ENCODE data around the gene RAD50.

RAD50 gene

DNA sequence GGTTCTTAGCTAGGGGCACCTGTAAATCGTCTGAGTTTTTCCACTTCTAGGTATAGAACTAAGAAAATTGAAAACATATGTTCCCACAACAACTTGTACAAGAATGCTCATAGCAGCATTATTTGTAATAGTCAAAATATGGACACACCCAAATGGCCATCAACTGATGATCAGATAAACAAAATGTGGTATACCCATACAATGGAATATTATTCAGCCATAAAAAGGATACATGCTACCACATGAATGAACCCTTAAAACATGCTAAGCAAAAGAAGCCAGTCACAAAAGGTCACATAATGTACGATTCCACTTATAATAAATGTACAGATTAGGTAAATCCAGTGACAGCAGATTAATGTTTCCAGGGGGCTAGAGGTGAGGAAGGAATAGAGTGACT, 55.2 kb downstream of the RAD50 start:
- H3K79me2 ChIP-seq (ENCODE audit: control insufficient read depth, insufficient read depth, low read length, poor library complexity) = no peaks in the 10 kb centered on the region
- H3K4ac ChIP-seq (ENCODE audit: low read depth, low read length) = no peak overlapping the region
- H3K4me3 ChIP-seq (ENCODE audit: low read depth, low read length) = no peak overlapping the region
- H3K4me2 ChIP-seq (ENCODE audit: low read length) = no peak overlapping the region
- H3K18ac ChIP-seq (ENCODE audit: low read length) = no peak overlapping the region
- H3K9ac ChIP-seq (ENCODE audit: low read length) = no peak overlapping the region
- no peak for DNase-seq
- H4K12ac ChIP-seq (ENCODE audit: low read depth, low read length) = no peak overlapping the region
- no peak overlapping the region for H2AK5ac ChIP-seq (ENCODE audit: low read length)
- no peak overlapping the region for H3K14ac ChIP-seq (ENCODE audit: low read length)
- no peak overlapping the region for H2AFZ ChIP-seq (ENCODE audit: insufficient read depth, low read length, poor library complexity)
- no peak overlapping the region for H2BK120ac ChIP-seq (ENCODE audit: insufficient read depth, low read length, poor library complexity)
- H3K36me3 ChIP-seq (ENCODE audit: control insufficient read depth in 1 of 2, insufficient read depth in 2 of 2, low read length in 2 of 2) = peaks cover 3% of the 10 kb centered on the region in 2 experiments
- H4K8ac ChIP-seq (ENCODE audit: low read depth, low read length) = no peak overlapping the region
- H3K23ac ChIP-seq (ENCODE audit: low read length) = no peak overlapping the region
- no peaks in the 10 kb centered on the region for H3K4me1 ChIP-seq (ENCODE audit: control insufficient read depth in 1 of 2, insufficient read depth in 2 of 2, low read length in 2 of 2)
- no peak overlapping the region for H2BK12ac ChIP-seq (ENCODE audit: low read length)
- H2BK5ac ChIP-seq (ENCODE audit: low read depth, low read length, poor library complexity) = no peak overlapping the region
- no peaks in the 10 kb centered on the region for H3K9me3 ChIP-seq (ENCODE audit: insufficient read depth, low read depth, low read length)
- H3K27me3 ChIP-seq (ENCODE audit: insufficient read depth, low read length) = no peaks in the 10 kb centered on the region
- WGBS (ENCODE audit: extremely low coverage, insufficient coverage, insufficient read length) = no CpG with 5 or more reads among the region's 2 CpGs
- H3K27ac ChIP-seq (ENCODE audit: low read depth, low read length) = no peak overlapping the region
- no peaks in the 10 kb centered on the region for H3K79me1 ChIP-seq (ENCODE audit: low read length)
- H4K91ac ChIP-seq (ENCODE audit: low read depth, low read length) = no peak overlapping the region

DNA sequence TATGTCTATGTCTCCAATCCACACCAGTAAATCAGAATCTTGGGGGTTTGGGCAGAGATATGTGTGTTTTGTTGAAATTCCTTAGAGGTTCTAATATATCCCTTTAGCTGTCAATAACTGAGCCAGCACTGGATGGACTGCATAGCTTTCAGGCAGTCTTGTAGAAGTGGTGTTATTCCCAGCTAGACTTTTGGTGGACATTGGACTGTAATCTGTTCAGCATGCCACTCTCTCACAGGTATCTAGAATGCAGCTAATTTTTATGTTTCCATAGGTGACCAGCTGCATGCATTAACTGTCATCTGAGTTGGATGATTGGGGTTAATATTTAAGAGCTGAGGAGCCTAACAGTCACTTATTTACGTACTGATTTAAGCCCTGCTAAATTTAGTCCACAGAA, 56.1 kb downstream of the RAD50 start:
- DNase-seq = no peak
- Histone ChIP-seq H4K91ac (ENCODE audit: low read depth, low read length) (no peak overlapping the region), H2BK5ac (ENCODE audit: low read depth, low read length, poor library complexity) (no peak overlapping the region), H3K9ac (ENCODE audit: low read length) (no peak overlapping the region), H3K4ac (ENCODE audit: low read depth, low read length) (no peak overlapping the region), H3K4me1 (ENCODE audit: control insufficient read depth in 1 of 2, insufficient read depth in 2 of 2, low read length in 2 of 2) (no peaks in the 10 kb centered on the region), H2BK120ac (ENCODE audit: insufficient read depth, low read length, poor library complexity) (no peak overlapping the region), H3K4me3 (ENCODE audit: low read depth, low read length) (no peak overlapping the region), H3K14ac (ENCODE audit: low read length) (no peak overlapping the region), H3K36me3 (ENCODE audit: control insufficient read depth in 1 of 2, insufficient read depth in 2 of 2, low read length in 2 of 2) (peaks cover 3% of the 10 kb centered on the region in 2 experiments), H4K12ac (ENCODE audit: low read depth, low read length) (no peak overlapping the region), H2AFZ (ENCODE audit: insufficient read depth, low read length, poor library complexity) (no peak overlapping the region), H3K9me3 (ENCODE audit: insufficient read depth, low read depth, low read length) (no peaks in the 10 kb centered on the region), H3K23ac (ENCODE audit: low read length) (no peak overlapping the region), H2AK5ac (ENCODE audit: low read length) (no peak overlapping the region), H3K27me3 (ENCODE audit: insufficient read depth, low read length) (no peaks in the 10 kb centered on the region), H2BK12ac (ENCODE audit: low read length) (no peak overlapping the region), H3K18ac (ENCODE audit: low read length) (no peak overlapping the region), H3K4me2 (ENCODE audit: low read length) (no peak overlapping the region), H4K8ac (ENCODE audit: low read depth, low read length) (no peak overlapping the region), H3K27ac (ENCODE audit: low read depth, low read length) (no peak overlapping the region), H3K79me1 (ENCODE audit: low read length) (no peaks in the 10 kb centered on the region), H3K79me2 (ENCODE audit: control insufficient read depth, insufficient read depth, low read length, poor library complexity) (no peaks in the 10 kb centered on the region)
- WGBS (ENCODE audit: extremely low coverage, insufficient coverage, insufficient read length) = no CpG with 5 or more reads among the region's 1 CpG

DNA sequence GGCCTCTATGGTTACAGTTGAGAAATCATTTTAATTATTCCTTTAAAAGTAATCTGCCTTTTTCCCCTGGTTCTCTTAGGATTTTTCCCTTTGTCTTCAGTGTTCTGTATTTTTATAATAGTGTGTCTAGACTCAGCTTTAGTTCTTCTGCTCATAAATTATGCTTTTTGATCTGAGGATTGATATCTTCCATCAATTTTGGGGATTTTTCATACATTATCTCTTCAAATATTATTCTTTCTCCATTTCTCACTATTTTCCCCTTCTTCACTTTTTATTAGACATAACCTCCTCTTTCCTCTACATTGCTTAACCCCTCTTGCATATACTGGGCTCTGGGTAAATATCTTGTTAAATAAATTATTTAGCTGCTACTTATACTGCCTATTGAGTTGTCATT, 64.9 kb downstream of the RAD50 start:
- Histone ChIP-seq H2BK120ac (ENCODE audit: insufficient read depth, low read length, poor library complexity) (no peak overlapping the region), H4K12ac (ENCODE audit: low read depth, low read length) (no peak overlapping the region), H4K91ac (ENCODE audit: low read depth, low read length) (no peak overlapping the region), H3K9ac (ENCODE audit: low read length) (no peak overlapping the region), H3K27me3 (ENCODE audit: insufficient read depth, low read length) (no peaks in the 10 kb centered on the region), H3K4me1 (ENCODE audit: control insufficient read depth in 1 of 2, insufficient read depth in 2 of 2, low read length in 2 of 2) (no peaks in the 10 kb centered on the region), H2BK5ac (ENCODE audit: low read depth, low read length, poor library complexity) (no peak overlapping the region), H3K4me3 (ENCODE audit: low read depth, low read length) (no peak overlapping the region), H2BK12ac (ENCODE audit: low read length) (no peak overlapping the region), H4K8ac (ENCODE audit: low read depth, low read length) (no peak overlapping the region), H2AFZ (ENCODE audit: insufficient read depth, low read length, poor library complexity) (no peak overlapping the region), H3K9me3 (ENCODE audit: insufficient read depth, low read depth, low read length) (no peaks in the 10 kb centered on the region), H3K23ac (ENCODE audit: low read length) (no peak overlapping the region), H3K18ac (ENCODE audit: low read length) (no peak overlapping the region), H3K4ac (ENCODE audit: low read depth, low read length) (no peak overlapping the region), H3K79me1 (ENCODE audit: low read length) (no peaks in the 10 kb centered on the region), H3K27ac (ENCODE audit: low read depth, low read length) (no peak overlapping the region), H3K36me3 (ENCODE audit: control insufficient read depth in 1 of 2, insufficient read depth in 2 of 2, low read length in 2 of 2) (peaks cover 2 to 3% of the 10 kb centered on the region in 2 experiments), H3K79me2 (ENCODE audit: control insufficient read depth, insufficient read depth, low read length, poor library complexity) (no peaks in the 10 kb centered on the region), H3K4me2 (ENCODE audit: low read length) (no peak overlapping the region), H3K14ac (ENCODE audit: low read length) (no peak overlapping the region), H2AK5ac (ENCODE audit: low read length) (no peak overlapping the region)
- no peak for DNase-seq

DNA sequence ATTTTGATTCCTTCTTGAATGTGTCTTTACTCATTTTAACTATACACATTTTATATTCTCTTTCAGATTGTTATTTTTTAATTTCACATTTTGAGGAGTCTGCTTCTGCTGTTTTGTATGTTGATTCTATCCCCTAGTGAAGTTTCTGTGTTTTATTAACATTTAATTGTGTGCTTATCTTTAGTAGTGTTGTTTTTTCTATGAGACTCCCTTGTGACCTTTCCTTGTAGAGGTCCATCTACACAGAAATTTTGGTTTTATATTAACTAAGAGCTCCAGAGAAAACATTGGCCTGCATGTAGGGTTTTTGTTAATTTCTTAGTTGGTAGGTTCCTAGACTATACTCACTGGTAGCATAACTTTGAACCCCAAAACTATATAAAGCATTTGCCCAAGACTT, 65.8 kb downstream of the RAD50 start:
- no peak overlapping the region for H3K18ac ChIP-seq (ENCODE audit: low read length)
- H3K9me3 ChIP-seq (ENCODE audit: insufficient read depth, low read depth, low read length) = no peaks in the 10 kb centered on the region
- no peaks in the 10 kb centered on the region for H3K79me1 ChIP-seq (ENCODE audit: low read length)
- no peak overlapping the region for H4K12ac ChIP-seq (ENCODE audit: low read depth, low read length)
- H4K91ac ChIP-seq (ENCODE audit: low read depth, low read length) = no peak overlapping the region
- no peaks in the 10 kb centered on the region for H3K79me2 ChIP-seq (ENCODE audit: control insufficient read depth, insufficient read depth, low read length, poor library complexity)
- no peak overlapping the region for H2BK12ac ChIP-seq (ENCODE audit: low read length)
- no peak overlapping the region for H3K4me3 ChIP-seq (ENCODE audit: low read depth, low read length)
- no peak overlapping the region for H3K27ac ChIP-seq (ENCODE audit: low read depth, low read length)
- H3K36me3 ChIP-seq (ENCODE audit: control insufficient read depth in 1 of 2, insufficient read depth in 2 of 2, low read length in 2 of 2) = peaks cover 2 to 3% of the 10 kb centered on the region in 2 experiments
- H2BK120ac ChIP-seq (ENCODE audit: insufficient read depth, low read length, poor library complexity) = no peak overlapping the region
- H2BK5ac ChIP-seq (ENCODE audit: low read depth, low read length, poor library complexity) = no peak overlapping the region
- H2AFZ ChIP-seq (ENCODE audit: insufficient read depth, low read length, poor library complexity) = no peak overlapping the region
- H3K14ac ChIP-seq (ENCODE audit: low read length) = no peak overlapping the region
- no peak overlapping the region for H4K8ac ChIP-seq (ENCODE audit: low read depth, low read length)
- H3K4me2 ChIP-seq (ENCODE audit: low read length) = no peak overlapping the region
- no peaks in the 10 kb centered on the region for H3K4me1 ChIP-seq (ENCODE audit: control insufficient read depth in 1 of 2, insufficient read depth in 2 of 2, low read length in 2 of 2)
- no peak for DNase-seq
- H3K9ac ChIP-seq (ENCODE audit: low read length) = no peak overlapping the region
- H3K4ac ChIP-seq (ENCODE audit: low read depth, low read length) = no peak overlapping the region
- H3K23ac ChIP-seq (ENCODE audit: low read length) = no peak overlapping the region
- H2AK5ac ChIP-seq (ENCODE audit: low read length) = no peak overlapping the region
- H3K27me3 ChIP-seq (ENCODE audit: insufficient read depth, low read length) = no peaks in the 10 kb centered on the region

DNA sequence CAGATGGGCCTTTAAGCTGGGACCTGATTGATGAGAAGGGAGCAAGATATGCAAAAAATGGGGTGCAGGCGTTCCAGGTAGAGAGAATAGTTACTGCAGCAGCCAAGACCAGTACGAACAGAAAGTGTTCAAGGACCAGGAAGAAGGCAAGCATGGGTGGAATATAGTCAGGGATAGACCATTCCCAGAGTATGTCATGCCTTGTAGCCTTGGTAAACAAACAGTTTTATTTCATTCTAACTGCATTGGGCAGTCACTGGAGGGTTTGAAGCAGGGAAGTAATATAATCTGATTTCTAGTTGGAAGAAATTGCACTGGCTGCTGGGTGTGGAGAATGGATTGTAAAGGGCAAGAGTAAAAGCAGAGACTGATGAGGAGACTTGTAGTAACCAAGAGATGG, 70.7 kb downstream of the RAD50 start:
- H2AFZ ChIP-seq (ENCODE audit: insufficient read depth, low read length, poor library complexity) = no peak overlapping the region
- H3K23ac ChIP-seq (ENCODE audit: low read length) = no peak overlapping the region
- H3K27me3 ChIP-seq (ENCODE audit: insufficient read depth, low read length) = no peaks in the 10 kb centered on the region
- H3K79me1 ChIP-seq (ENCODE audit: low read length) = no peaks in the 10 kb centered on the region
- DNase-seq = no peak
- no peak overlapping the region for H3K4me3 ChIP-seq (ENCODE audit: low read depth, low read length)
- WGBS (ENCODE audit: extremely low coverage, insufficient coverage, insufficient read length) = no CpG with 5 or more reads among the region's 2 CpGs
- H3K27ac ChIP-seq (ENCODE audit: low read depth, low read length) = no peak overlapping the region
- peaks cover 0 to 3% of the 10 kb centered on the region in 2 experiments for H3K36me3 ChIP-seq (ENCODE audit: control insufficient read depth in 1 of 2, insufficient read depth in 2 of 2, low read length in 2 of 2)
- H3K4ac ChIP-seq (ENCODE audit: low read depth, low read length) = no peak overlapping the region
- no peaks in the 10 kb centered on the region for H3K4me1 ChIP-seq (ENCODE audit: control insufficient read depth in 1 of 2, insufficient read depth in 2 of 2, low read length in 2 of 2)
- no peak overlapping the region for H3K18ac ChIP-seq (ENCODE audit: low read length)
- no peak overlapping the region for H4K91ac ChIP-seq (ENCODE audit: low read depth, low read length)
- H3K9ac ChIP-seq (ENCODE audit: low read length) = no peak overlapping the region
- no peak overlapping the region for H3K14ac ChIP-seq (ENCODE audit: low read length)
- no peak overlapping the region for H3K4me2 ChIP-seq (ENCODE audit: low read length)
- H2BK120ac ChIP-seq (ENCODE audit: insufficient read depth, low read length, poor library complexity) = no peak overlapping the region
- no peak overlapping the region for H4K8ac ChIP-seq (ENCODE audit: low read depth, low read length)
- no peak overlapping the region for H2BK12ac ChIP-seq (ENCODE audit: low read length)
- H2BK5ac ChIP-seq (ENCODE audit: low read depth, low read length, poor library complexity) = no peak overlapping the region
- H4K12ac ChIP-seq (ENCODE audit: low read depth, low read length) = no peak overlapping the region
- no peaks in the 10 kb centered on the region for H3K79me2 ChIP-seq (ENCODE audit: control insufficient read depth, insufficient read depth, low read length, poor library complexity)
- H3K9me3 ChIP-seq (ENCODE audit: insufficient read depth, low read depth, low read length) = no peaks in the 10 kb centered on the region
- H2AK5ac ChIP-seq (ENCODE audit: low read length) = no peak overlapping the region
